GM19452 (cell line): ENCODE data around the gene B4GALNT1.
A peak's percentile ranks its signal among the peaks of the same experiment; 100 is the strongest.
"Not testable (repeated sequence)": the region's sequence is repeated elsewhere in the genome, so short reads cannot be mapped to it uniquely, and the experiment has no call there.

ENCODE experiments used
- ATAC-seq: cut with Tn5 transposase; IDR thresholded peaks from one replicate; pipeline ENCODE4 v1.9.1; 2021; ENCODE audit not compliant: unreplicated experiment

The B4GALNT1 gene

GRCh38 chr12:57621497-57622292, 11.3 kb downstream of the B4GALNT1 start:
- no peak for ATAC-seq

- ATAC-seq: no peak
Measured at GRCh38 chr12:57620936-57621496, 12.0 kb downstream of the B4GALNT1 start.

DNA sequence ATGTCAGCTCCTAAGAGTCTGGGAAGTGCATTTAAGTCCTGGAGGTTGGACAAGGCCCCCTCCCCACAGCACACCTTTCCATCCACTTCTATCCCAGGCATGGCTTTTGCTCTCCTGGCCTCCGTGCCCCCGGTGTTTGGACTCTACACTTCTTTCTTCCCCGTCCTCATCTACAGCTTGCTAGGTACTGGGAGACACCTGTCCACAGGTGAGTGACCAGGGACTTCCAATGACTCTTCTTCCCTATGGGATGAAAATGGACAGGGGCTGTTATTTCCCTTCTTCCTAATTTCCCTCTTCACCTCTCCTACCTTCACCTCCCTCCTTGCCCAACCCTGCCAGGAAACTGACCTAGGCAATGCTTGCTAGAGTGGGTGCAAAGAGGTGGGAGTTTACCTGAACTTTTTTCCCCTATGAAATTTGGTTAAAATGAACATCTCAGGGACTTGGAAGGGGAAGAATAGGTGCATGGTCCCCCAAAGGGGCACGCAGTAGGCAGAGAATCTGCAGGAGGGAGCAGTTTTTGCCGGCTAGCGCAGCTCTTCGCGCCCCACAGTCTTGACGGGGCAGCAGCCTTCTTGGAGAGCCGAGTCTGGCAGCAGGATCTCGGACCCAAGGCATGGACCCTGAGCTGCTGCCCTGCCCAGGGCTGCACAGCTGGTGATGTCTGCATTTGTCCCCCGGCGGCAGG, 12.6 kb downstream of the B4GALNT1 start:
- no peak for ATAC-seq

- ATAC-seq: no peak
Measured at GRCh38 chr12:57619434-57620244, 13.4 kb downstream of the B4GALNT1 start.

DNA sequence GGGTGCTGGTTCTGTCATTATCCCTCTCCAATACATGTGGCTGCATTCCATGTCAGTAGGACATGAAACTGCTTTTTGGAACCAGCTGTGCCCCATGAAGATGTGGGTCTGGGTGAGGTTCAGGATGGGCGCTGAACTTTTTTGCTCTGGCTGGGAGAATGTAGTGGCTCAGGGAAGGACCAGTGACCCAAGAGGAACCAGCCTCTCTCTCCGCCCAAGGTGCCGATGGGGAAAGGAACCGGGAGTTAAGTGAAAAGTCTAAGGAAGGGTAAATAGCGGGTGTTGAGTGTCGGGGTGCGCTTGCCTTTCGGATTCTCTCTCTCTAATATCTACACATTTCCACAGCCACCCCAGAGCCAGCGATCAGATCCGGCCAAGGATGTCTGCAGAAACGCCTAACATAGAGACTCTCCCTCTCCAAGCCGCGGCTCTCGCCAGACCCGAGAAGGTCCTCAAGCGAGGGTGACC, 14.0 kb downstream of the B4GALNT1 start:
- ATAC-seq: no peak

DNA sequence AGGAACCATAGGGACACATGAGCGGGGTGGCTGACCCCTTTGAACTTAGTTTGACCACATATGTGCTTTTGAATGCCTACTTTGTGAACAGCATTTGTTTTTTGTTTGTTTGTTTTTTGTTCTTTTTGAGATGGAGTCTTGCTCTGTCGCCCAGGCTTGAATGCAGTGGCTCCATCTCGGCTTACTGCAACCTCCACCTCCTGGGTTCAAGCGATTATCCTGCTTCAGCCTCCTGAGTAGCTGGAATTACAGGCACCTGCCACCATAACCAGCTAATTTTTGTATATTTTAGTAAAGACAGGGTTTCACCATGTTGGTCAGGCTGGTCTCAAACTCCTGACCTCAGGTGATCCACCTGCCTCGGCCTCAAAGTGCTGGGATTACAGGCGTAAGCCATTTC, 14.6 kb downstream of the B4GALNT1 start:
- ATAC-seq: not testable (repeated sequence)

GRCh38 chr12:57617942-57618341, 15.1 kb downstream of the B4GALNT1 start:
- ATAC-seq: no peak

DNA sequence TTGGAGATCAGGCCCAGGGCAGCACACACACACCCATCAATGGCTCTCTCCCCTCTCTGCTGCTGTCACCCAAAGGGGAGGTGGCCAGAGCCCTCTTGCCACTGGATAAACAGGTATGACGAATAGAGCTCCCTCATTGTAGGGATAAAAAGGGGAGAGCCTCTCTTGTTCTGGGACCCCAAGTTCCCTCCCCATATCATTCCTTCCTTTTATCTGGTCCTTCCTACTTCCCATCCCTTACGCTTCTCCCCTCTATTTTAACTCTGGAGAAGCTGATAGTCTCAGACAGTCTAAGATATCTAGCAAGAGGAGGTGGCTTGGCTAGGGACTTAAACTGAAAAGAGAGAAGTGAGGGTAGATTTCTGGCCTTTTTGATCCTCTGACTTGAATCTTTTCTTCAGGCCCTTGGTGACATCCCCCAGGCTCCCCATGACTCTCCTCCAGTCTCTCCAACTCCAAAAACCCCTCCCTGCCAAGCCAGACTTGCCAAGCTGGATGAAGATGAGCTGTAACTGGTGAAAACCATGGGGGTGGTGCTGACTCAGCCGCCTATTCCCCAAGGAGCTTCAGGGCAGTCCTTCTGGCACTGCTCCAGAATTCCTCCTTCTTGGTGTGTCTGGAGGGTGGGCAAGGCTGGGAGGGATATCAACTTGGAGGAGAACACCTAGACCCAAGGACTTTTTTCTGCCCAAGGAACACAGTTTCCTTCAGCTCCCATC, 16.5 kb downstream of the B4GALNT1 start:
- ATAC-seq: no peak

DNA sequence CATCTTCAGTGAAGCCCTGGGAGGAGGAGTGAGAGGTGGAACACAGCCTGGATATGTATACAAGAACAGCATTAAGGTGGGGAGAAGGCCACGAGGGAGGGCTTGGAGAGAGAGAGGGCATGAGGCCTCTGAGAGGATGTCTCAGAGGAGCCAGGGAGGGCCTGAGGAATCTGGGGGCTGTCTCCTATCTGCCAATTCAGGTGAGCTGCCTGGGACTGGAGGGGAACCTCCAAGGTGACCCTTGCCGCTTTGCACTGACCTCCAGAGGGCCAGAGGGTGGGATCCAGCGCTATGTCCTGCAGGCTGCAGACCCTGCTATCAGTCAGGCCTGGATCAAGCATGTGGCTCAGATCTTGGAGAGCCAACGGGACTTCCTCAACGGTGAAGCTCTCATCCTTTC, 17.4 kb downstream of the B4GALNT1 start:
- no peak for ATAC-seq

GRCh38 chr12:57614948-57615500, 18.0 kb downstream of the B4GALNT1 start:
- ATAC-seq: no peak

DNA sequence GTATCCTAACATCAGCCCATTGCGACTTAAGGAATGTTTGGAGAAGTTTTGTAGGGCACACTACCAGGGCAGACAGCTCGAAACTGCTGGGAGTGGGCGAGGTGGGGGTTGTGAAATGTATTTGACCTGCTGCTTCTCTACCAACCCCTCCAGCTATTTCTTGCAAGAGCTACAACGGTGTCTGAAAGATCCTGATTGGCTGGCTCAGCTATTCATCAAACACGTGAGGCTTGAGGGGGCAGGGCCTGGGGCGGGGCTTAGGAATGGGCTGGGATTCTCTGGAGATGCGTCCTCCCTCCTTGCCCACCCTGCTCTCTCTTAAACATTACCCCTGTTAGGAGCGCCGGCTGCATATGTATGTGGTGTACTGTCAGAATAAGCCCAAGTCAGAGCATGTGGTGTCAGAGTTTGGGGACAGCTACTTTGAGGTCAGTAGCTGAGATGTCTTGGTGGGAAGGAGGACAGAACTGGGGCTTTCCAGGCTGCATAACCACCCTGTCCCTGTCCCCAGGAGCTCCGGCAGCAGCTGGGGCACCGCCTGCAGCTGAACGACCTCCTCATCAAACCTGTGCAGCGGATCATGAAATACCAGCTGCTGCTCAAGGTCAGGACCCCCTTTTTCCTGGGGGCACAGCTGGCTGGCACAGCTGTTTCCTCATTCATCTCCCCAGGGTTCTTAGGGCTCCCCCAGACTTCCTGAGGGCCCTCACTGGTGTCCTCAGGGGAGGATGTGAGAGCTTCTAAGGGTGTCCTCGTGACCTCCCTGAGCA, 18.6 kb downstream of the B4GALNT1 start:
- ATAC-seq: peak; percentile 57

GRCh38 chr12:57613427-57614109, 19.4 kb downstream of the B4GALNT1 start:
- no peak for ATAC-seq

- ATAC-seq: no peak
Measured at GRCh38 chr12:57612711-57613426, 20.1 kb downstream of the B4GALNT1 start.

GRCh38 chr12:57611827-57612710, 20.9 kb downstream of the B4GALNT1 start:
- ATAC-seq: no peak

DNA sequence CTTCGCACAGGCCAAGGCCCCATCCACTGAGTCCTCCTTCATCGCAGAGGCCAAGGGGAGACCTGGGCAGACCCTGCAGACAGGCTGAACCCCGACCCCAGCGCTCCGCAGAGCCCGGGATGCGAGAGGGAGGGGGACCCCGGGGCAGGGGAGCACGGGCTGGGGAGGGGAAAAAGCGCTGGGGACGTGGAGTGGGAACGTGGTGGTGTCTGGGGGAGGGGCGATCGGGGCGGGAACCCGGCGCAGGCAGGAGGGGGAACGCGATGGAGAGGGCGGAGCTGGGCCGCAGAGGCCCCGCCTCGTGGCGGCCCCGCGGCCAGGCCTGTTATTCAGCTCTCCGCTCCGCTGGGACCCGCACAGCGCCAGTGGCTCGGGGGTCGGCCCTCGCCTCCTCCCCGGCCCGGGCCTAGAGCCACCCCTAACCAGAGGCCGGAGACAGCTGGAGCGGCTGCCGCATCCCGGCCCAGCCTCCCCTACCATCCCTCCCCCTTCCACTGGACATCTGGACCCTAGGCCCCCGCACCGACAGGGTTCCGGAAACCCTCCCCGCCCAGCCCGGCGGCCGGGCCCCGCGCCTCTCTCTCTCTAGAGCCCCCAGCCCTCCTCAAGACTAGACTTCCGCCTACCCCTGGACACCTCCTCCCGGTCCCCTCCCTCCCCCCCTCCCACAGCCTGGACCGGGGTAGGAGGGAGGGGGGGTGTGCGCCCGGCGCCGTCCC, 21.7 kb downstream of the B4GALNT1 start, which contains the start of gene ARHGEF25:
Gene ARHGEF25 (plus strand): TSS at position 328 of the 719 bp plus-strand sequence. CDS start 460 bp downstream, outside the sequence.
- no peak for ATAC-seq

- no peak for ATAC-seq
Measured at GRCh38 chr12:57610554-57611107, 22.4 kb downstream of the B4GALNT1 start.
